DND-41 (cell line): ENCODE results near the gene OR6C76.
"Not testable (repeated sequence)": the region's sequence is repeated elsewhere in the genome, so short reads cannot be mapped to it uniquely, and the experiment has no call there.

Experiments used
- ATAC-seq: fragments of 200-7000 bp; cut with Tn5 transposase; 3 replicates; pipeline ENCODE4 v1.9.1; 2021; ENCODE audit warnings: low read depth; ENCODE audit not compliant: insufficient read depth
- DNase-seq: peaks from one replicate; pipeline ENCODE4 v3.0.0-alpha.2; 2020
- H2AFZ ChIP-seq: 2 replicates; pipeline ENCODE4 v1.6.0; 2012; ENCODE audit warnings: low read depth, low read length
- H3K27ac ChIP-seq: 2 replicates; pipeline ENCODE4 v1.5.1; 2012; ENCODE audit warnings: low read length, inconsistent platforms
- H3K27me3 ChIP-seq: fragments of 200-600 bp; sonication (generic); 2 replicates; pipeline ENCODE4 v1.6.0; 2012; ENCODE audit warnings: low read length, mild to moderate bottlenecking, inconsistent platforms; ENCODE audit not compliant: insufficient read depth, poor library complexity
- H3K36me3 ChIP-seq: 2 replicates; pipeline ENCODE4 v1.5.1; 2012; ENCODE audit warnings: low read length, inconsistent platforms; ENCODE audit not compliant: insufficient read depth
- H3K4me1 ChIP-seq: 2 replicates; pipeline ENCODE4 v1.5.1; 2012; ENCODE audit warnings: mild to moderate bottlenecking, low read length; ENCODE audit not compliant: insufficient read depth
- H3K4me2 ChIP-seq: 2 replicates; pipeline ENCODE4 v1.6.0; 2012; ENCODE audit warnings: mild to moderate bottlenecking, moderate library complexity, low read length, inconsistent platforms; ENCODE audit not compliant: insufficient read depth
- H3K4me3 ChIP-seq, 2 experiments: fragments of 200-600 bp in 1 of 2; shearing (Covaris generic) in 1 of 2; 2 replicates each; pipeline ENCODE4 v1.5.1; 2012 to 2016; ENCODE audit warnings: inconsistent platforms in 2 of 2, low read length in 2 of 2, mild to moderate bottlenecking in 2 of 2, low read depth in 1 of 2, moderate library complexity in 1 of 2
- H3K79me2 ChIP-seq: 2 replicates; pipeline ENCODE4 v1.6.0; 2012; ENCODE audit warnings: low read length, inconsistent platforms; ENCODE audit not compliant: insufficient read depth
- H3K9ac ChIP-seq: 2 replicates; pipeline ENCODE4 v1.6.0; 2012; ENCODE audit warnings: low read depth, mild to moderate bottlenecking, inconsistent platforms, low read length, moderate library complexity
- H3K9me3 ChIP-seq: 2 replicates; pipeline ENCODE4 v1.5.1; 2012; ENCODE audit warnings: low read length, moderate library complexity, mild to moderate bottlenecking, inconsistent platforms; ENCODE audit not compliant: insufficient read depth, severe bottlenecking
- H4K20me1 ChIP-seq: 2 replicates; pipeline ENCODE4 v1.6.0; 2012; ENCODE audit warnings: low read length; ENCODE audit not compliant: insufficient read depth
- EZH2 ChIP-seq: IDR thresholded peaks from 3 replicates; pipeline ENCODE4 v1.6.1; 2012; ENCODE audit warnings: borderline replicate concordance, low read depth, mild to moderate bottlenecking, moderate library complexity, low read length, inconsistent platforms; ENCODE audit not compliant: severe bottlenecking
- TF ChIP-seq, protein P1 (sequence below): IDR thresholded peaks from 2 replicates; pipeline ENCODE4 v1.5.1; 2012; ENCODE audit warnings: borderline replicate concordance, low read length, moderate library complexity, mild to moderate bottlenecking; ENCODE audit not compliant: poor library complexity, severe bottlenecking; ENCODE audit errors: extremely low read depth

The OR6C76 gene

DNA sequence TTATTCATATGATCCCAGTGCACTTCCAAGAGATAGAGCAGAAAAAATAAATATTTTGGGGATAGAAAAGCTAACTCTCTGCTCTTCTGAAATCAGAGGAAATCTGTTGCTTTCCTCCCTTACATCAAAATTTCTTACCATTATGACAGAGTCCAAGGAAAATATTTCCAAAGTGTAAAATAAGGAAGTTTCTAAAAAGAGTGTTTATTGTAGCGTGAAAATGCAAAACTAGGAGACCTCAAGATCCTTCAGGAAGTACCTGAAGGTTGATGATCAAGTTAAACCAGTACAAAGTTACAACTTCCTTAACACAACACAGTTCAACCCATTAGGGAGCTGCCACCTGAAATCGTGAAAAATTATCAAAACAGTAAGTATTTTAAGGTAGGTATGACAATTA, 17.7 kb downstream of the OR6C76 start, which contains the start of gene OR6C2:
Gene OR6C2 (plus strand): TSS at position 301 of the 400 bp plus-strand sequence. CDS start 8,138 bp downstream, outside the sequence.
- DNase-seq (no peak), ATAC-seq (no peak)
- TF ChIP-seq, protein P1, sequence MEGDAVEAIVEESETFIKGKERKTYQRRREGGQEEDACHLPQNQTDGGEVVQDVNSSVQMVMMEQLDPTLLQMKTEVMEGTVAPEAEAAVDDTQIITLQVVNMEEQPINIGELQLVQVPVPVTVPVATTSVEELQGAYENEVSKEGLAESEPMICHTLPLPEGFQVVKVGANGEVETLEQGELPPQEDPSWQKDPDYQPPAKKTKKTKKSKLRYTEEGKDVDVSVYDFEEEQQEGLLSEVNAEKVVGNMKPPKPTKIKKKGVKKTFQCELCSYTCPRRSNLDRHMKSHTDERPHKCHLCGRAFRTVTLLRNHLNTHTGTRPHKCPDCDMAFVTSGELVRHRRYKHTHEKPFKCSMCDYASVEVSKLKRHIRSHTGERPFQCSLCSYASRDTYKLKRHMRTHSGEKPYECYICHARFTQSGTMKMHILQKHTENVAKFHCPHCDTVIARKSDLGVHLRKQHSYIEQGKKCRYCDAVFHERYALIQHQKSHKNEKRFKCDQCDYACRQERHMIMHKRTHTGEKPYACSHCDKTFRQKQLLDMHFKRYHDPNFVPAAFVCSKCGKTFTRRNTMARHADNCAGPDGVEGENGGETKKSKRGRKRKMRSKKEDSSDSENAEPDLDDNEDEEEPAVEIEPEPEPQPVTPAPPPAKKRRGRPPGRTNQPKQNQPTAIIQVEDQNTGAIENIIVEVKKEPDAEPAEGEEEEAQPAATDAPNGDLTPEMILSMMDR: no peak
- no peak for TF ChIP-seq EZH2
- Histone ChIP-seq H3K9ac (no peak within 1 kb of the TSS), H3K4me1 (no peaks in the 10 kb centered on the region), H3K36me3 (no peaks in the 10 kb centered on the region), H3K4me2 (no peak within 1 kb of the TSS), H2AFZ (no peak within 1 kb of the TSS), H3K9me3 (no peaks in the 10 kb centered on the region), H3K27ac (no peak within 1 kb of the TSS), H3K4me3 (no peak within 1 kb of the TSS), H3K79me2 (no peaks in the 10 kb centered on the region), H3K27me3 (peaks cover 3% of the 10 kb centered on the region), H4K20me1 (no peaks in the 10 kb centered on the region)

DNA sequence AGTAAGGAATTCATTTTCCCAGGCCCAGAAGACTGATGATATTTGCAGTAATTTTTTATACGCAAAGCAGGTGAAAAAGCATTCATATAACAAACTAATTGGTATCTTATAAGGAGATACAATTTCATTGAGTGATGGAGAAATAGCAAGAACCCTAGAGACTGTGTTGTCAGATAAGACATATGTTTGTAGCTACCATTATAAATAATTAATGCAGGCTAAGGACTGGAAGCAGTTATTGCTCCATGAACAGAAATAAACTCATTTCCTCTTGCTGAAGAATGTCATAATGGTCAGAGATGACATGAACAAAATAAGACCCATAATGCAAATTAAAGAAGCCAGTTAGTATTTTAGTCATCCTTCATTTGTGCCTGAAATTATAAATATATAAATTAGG, 19.3 kb downstream of the OR6C76 start:
- Histone ChIP-seq H3K4me1 (no peaks in the 10 kb centered on the region), H2AFZ (no peak overlapping the region), H3K9ac (no peak overlapping the region), H3K27ac (no peak overlapping the region), H4K20me1 (no peaks in the 10 kb centered on the region), H3K79me2 (no peaks in the 10 kb centered on the region), H3K4me2 (no peak overlapping the region), H3K27me3 (peaks cover 7% of the 10 kb centered on the region), H3K4me3 (no peak overlapping the region), H3K36me3 (no peaks in the 10 kb centered on the region), H3K9me3 (no peaks in the 10 kb centered on the region)
- ATAC-seq (no peak), DNase-seq (no peak)
- no peak for TF ChIP-seq EZH2
- TF ChIP-seq, protein P1: no peak

DNA sequence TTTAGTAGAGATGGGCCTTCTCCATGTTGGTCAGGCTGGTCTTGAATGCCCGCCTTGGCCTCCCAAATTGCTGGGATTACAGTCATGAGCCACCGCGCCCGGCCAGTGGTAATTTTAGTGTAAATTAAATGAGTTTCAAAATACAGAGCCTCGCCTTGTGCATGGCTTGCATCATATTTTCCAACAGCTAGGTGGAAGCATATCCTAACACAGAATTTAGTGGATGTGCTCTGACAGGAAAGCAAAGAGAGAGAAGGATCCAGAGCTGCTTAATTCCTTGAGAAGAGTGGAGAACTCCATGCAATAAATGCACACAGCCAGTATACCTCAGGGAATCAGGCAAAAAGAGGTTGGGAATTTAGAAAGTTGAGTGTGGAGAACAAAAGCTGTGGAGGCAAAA, 20.3 kb downstream of the OR6C76 start:
- H3K36me3 ChIP-seq: no peaks in the 10 kb centered on the region
- peaks cover 9% of the 10 kb centered on the region for H3K27me3 ChIP-seq
- no peak for DNase-seq
- H3K4me3 ChIP-seq: no peak overlapping the region
- no peak overlapping the region for H3K27ac ChIP-seq
- no peaks in the 10 kb centered on the region for H3K4me1 ChIP-seq
- no peaks in the 10 kb centered on the region for H4K20me1 ChIP-seq
- H2AFZ ChIP-seq: no peak overlapping the region
- no peak overlapping the region for H3K9ac ChIP-seq
- H3K79me2 ChIP-seq: no peaks in the 10 kb centered on the region
- H3K4me2 ChIP-seq: no peak overlapping the region
- TF ChIP-seq, protein P1: no peak
- TF ChIP-seq EZH2: no peak
- no peaks in the 10 kb centered on the region for H3K9me3 ChIP-seq
- no peak for ATAC-seq

DNA sequence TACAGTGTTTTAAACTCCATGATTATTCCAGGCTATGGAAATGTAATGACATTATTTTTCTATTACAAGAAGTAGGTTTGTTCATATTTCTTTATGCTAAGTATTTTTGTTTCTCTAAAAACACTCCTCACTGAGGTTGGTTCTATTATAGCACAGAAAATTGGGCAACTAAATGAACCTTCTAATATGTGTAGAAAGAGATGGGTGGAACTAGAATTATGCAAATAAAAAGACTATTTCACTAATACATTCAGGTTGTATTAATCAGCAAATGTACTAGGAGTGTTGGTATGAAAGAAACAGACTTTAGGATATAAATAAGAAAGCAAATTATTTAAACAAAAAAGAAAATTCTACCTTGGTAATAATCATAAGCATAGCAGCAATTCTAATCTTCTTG, 22.8 kb downstream of the OR6C76 start:
- DNase-seq (no peak), ATAC-seq (no peak)
- H3K79me2 ChIP-seq: no peaks in the 10 kb centered on the region
- no peak overlapping the region for H2AFZ ChIP-seq
- H4K20me1 ChIP-seq: no peaks in the 10 kb centered on the region
- H3K4me3 ChIP-seq: no peak overlapping the region
- peaks cover 13% of the 10 kb centered on the region for H3K27me3 ChIP-seq
- no peak overlapping the region for H3K9ac ChIP-seq
- no peak for TF ChIP-seq EZH2
- TF ChIP-seq, protein P1: no peak
- H3K27ac ChIP-seq: no peak overlapping the region
- no peak overlapping the region for H3K4me2 ChIP-seq
- H3K9me3 ChIP-seq: no peaks in the 10 kb centered on the region
- H3K36me3 ChIP-seq: no peaks in the 10 kb centered on the region
- H3K4me1 ChIP-seq: no peaks in the 10 kb centered on the region

DNA sequence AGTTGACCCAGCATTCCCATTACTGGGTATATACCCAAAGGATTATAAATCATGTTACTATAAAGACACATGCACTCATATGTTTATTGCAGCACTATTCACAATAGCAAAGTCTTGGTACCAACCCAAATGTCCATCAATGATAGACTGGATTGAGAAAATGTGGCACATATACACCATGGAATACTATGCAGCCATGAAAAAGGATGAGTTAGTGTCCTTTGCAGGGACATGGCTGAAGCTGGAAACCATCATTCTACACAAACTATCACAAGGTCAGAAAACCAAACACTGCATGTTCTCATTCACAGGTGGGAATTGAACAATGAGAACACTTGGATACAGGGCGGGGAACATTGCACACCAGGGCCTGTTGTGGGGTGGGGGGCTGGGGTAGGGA, 38.9 kb downstream of the OR6C76 start:
- not testable (repeated sequence) for DNase-seq, H3K79me2 ChIP-seq, H3K4me2 ChIP-seq, H3K4me1 ChIP-seq, H2AFZ ChIP-seq, H3K27ac ChIP-seq, H3K9me3 ChIP-seq, H3K27me3 ChIP-seq, H4K20me1 ChIP-seq, H3K9ac ChIP-seq, H3K4me3 ChIP-seq, H3K36me3 ChIP-seq, ATAC-seq
